NCI-H524 (cell line): Measurements from ENCODE around the gene ACCSL.

Experiments
- DNase-seq, 2 experiments: peaks; one replicate each; lab custom pipeline; 2025; lab: John Stamatoyannopoulos, UW

Gene ACCSL

GRCh38 chr11:44058275-44058674 is 10.5 kb downstream of the ACCSL start:
- DNase-seq, result no peak

- DNase-seq, result no peak
Measured at GRCh38 chr11:44065161-44065661, 17.4 kb downstream of the ACCSL start.

- no peak for DNase-seq
Measured at GRCh38 chr11:44065841-44066731, 18.3 kb downstream of the ACCSL start, which contains the start of gene ACCS. TSS of gene ACCS (plus strand) at chr11:44066270. CDS start at chr11:44067628, 1,358 bp downstream.

DNA sequence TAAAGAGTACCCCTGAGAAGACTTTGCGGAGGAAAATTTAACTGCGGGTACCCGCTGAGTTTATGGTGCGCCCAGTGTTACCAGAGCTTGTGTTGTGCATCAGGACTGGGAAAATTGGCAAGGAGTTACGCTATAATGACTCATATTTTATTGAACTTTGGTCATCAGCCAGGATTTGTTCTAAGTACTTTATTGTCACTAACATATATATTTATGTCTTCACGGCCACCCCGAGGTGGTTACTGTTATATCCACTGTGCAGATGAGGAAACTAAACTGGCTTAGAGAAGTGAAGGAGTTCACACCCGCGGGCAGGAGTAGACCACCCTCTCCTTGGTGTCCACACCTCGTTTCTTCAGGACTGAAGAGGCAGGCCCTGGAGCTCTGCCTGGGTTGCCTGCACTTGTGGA is 19.0 kb downstream of the ACCSL start:
- no peak for DNase-seq

GRCh38 chr11:44067266-44067665 is 19.5 kb downstream of the ACCSL start:
- no peak for DNase-seq

- DNase-seq, result no peak
Measured at GRCh38 chr11:44068180-44068579, 20.4 kb downstream of the ACCSL start.

- no peak for DNase-seq
Measured at GRCh38 chr11:44071157-44071556, 23.4 kb downstream of the ACCSL start.

DNA sequence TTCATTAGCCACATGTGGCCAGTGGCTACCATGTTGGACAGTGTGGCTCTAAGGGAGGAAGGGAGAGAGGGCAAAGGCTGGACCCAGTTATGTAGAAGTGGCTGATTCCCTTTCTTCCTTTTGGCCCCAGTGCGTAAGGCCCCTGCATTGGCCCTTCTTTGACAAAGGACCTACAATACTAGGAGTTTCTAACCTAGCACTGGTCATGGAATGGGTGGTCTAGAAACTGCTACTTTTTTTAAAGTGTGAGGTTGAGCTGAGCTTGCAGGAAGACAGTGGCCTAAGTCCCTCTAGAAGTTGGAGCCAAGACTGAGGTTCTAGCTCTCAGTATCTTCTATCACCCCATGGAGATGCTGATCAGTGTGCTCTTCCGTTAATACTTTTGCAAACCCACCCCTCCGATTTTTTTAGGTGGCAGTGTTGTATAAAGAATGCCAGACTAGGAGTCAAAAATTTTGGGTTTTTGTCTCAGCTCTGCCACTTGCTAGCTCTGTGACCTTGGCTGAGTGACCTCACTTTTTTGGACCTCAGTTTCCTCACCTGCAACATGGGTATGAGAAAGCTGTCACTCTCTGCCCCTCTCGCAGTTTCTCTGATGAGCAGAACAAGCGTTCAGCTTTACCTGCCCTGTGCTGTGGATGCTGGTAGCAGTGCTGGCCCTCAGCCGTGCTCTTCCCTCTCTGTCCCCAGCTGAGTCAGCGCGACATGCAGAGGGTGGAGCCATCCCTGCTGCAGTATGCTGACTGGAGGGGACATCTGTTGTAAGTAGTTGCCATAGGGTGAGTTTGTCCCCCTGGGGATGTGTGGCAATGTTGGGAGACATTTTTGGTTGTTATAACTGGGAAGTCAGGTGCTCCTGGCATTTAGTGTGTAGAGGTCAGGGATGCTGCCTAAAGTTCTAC is 25.2 kb downstream of the ACCSL start:
- no peak for DNase-seq

DNA sequence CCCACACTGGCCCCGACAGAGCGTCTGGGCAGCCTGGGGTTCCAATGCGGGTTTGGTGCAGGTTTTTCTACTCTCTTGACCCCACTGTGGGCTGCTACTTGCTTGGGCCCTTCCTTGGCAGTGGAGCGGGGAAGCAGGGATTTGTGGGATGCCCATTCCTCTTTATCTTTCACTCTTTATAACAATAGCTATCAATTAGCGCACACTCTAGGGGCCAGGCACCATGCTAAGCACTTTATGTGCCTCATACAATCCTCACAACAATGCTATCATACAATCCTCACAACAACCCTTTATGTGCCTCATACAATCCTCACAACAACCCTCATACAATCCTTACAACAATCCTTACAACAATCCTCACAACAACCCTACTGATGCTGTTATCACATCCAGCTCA is 31.0 kb downstream of the ACCSL start:
- DNase-seq, result no peak

- no peak for DNase-seq
Measured at GRCh38 chr11:44079376-44079775, 31.6 kb downstream of the ACCSL start.

- no peak for DNase-seq
Measured at GRCh38 chr11:44080951-44081350, 33.2 kb downstream of the ACCSL start.

GRCh38 chr11:44082645-44083044 is 34.9 kb downstream of the ACCSL start:
- no peak for DNase-seq

DNA sequence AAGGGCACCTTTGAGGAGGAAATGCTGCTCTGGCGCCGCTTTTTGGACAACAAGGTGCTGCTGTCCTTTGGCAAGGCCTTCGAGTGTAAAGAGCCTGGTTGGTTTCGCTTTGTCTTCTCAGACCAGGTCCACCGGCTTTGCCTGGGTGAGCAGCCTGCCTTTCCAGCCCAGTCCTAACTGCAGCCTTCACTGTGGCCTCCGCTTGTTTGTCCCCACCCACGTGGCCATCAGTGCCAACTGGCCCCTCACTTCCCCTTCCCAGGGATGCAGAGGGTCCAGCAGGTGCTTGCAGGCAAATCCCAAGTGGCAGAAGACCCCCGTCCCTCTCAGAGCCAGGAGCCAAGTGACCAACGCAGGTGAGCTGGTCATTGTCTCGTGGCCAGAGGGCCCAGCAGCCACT is 35.7 kb downstream of the ACCSL start:
- DNase-seq, result no peak

DNA sequence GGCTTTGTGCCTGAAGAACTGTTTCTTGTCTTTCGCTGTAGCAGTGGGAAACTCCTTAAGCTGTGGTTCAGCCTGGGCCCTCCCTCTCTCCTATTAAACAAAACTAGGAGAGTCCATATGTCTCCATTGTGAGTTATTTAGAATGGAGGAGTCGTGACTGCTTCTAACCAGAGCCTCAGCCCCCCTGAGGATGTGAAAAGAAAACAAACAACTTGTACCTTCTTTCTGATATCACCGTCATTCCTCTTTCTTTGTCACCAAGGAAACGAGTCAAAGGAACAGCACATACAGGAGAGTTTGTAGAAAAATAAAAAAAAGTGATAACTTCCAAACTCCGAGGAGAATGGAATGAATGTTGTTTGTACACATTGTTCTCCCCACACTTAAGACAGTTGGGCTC is 36.1 kb downstream of the ACCSL start:
- no peak for DNase-seq

GRCh38 chr11:44085330-44085729 is 37.5 kb downstream of the ACCSL start:
- no peak for DNase-seq

- DNase-seq, result no peak
Measured at GRCh38 chr11:44088377-44088776, 40.6 kb downstream of the ACCSL start.

GRCh38 chr11:44088871-44089270 is 41.1 kb downstream of the ACCSL start:
- no peak for DNase-seq

DNA sequence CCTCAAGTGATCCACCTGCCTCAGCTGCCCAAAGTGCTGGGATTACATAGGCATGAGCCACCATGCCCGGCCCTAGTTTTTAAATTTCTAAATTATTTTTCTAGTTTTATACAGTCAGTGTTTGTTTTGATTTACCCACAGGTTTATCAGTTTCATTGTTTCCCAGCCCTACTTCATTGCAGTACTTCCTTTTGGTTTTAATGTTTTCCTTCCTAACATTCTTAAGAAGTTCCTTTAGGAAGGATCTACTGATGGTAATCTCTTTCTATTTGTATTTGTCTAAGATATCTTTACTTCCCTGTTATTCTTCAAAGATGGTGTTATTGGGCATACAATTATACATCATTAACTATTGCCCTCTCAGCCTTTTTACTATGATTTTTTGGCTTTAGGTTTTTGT is 42.8 kb downstream of the ACCSL start:
- no peak for DNase-seq

GRCh38 chr11:44094260-44094868 is 46.6 kb downstream of the ACCSL start:
- DNase-seq, result peak; percentile 71 to 81

GRCh38 chr11:44095506-44096359 is 48.0 kb downstream of the ACCSL start, which contains the start of gene EXT2:
TSS of gene EXT2 (plus strand) at chr11:44095678. CDS start at chr11:44107713, 12,035 bp downstream.
- DNase-seq, result peak; percentile 60 to 74
